NCI-H1048 (cell line): Measurements from ENCODE around the gene JADE1.

Source experiments
- DNase-seq: peaks from one replicate; lab custom pipeline; 2025; lab: John Stamatoyannopoulos, UW

Gene JADE1

GRCh38 chr4:128846063-128846462, 36.6 kb downstream of the JADE1 start:
- no peak for DNase-seq

- no peak for DNase-seq
These were observed 37.7 kb downstream of the JADE1 start for GRCh38 chr4:128847082-128847724.

- no peak for DNase-seq
These were observed 39.0 kb downstream of the JADE1 start for GRCh38 chr4:128848461-128848860.

GRCh38 chr4:128850252-128850651, 40.8 kb downstream of the JADE1 start:
- no peak for DNase-seq

- no peak for DNase-seq
These were observed 44.2 kb downstream of the JADE1 start for GRCh38 chr4:128853741-128854140.

GRCh38 chr4:128854433-128854832, 44.9 kb downstream of the JADE1 start:
- no peak for DNase-seq

GRCh38 chr4:128855621-128856020, 46.1 kb downstream of the JADE1 start:
- DNase-seq: no peak

- DNase-seq: no peak
These were observed 46.7 kb downstream of the JADE1 start for GRCh38 chr4:128856246-128856645.

- DNase-seq: no peak
These were observed 49.6 kb downstream of the JADE1 start for GRCh38 chr4:128858879-128859671.

GRCh38 chr4:128859887-128860677, 50.6 kb downstream of the JADE1 start:
- no peak for DNase-seq

GRCh38 chr4:128861856-128862518, 52.5 kb downstream of the JADE1 start:
- DNase-seq: no peak

GRCh38 chr4:128862608-128863311, 53.3 kb downstream of the JADE1 start:
- no peak for DNase-seq

GRCh38 chr4:128863312-128864075, 54.0 kb downstream of the JADE1 start:
- DNase-seq: peak; percentile 56

GRCh38 chr4:128865132-128865531, 55.6 kb downstream of the JADE1 start:
- no peak for DNase-seq

- no peak for DNase-seq
These were observed 56.8 kb downstream of the JADE1 start for GRCh38 chr4:128866269-128866668.

GRCh38 chr4:128866691-128867090, 57.2 kb downstream of the JADE1 start:
- no peak for DNase-seq

GRCh38 chr4:128868758-128869157, 59.3 kb downstream of the JADE1 start:
- no peak for DNase-seq

- no peak for DNase-seq
These were observed 60.4 kb downstream of the JADE1 start for GRCh38 chr4:128869776-128870509.

GRCh38 chr4:128871948-128872347, 62.4 kb downstream of the JADE1 start:
- no peak for DNase-seq

- no peak for DNase-seq
These were observed 66.7 kb downstream of the JADE1 start for GRCh38 chr4:128876200-128876599.
